Tibial nerve (tissue), 4 donors: ENCODE results near the gene GPR148.

Experiments
- CTCF ChIP-seq, 5 experiments: fragments of 200-600 bp in 3 of 5; fragments of 450-650 bp in 2 of 5; sonication (generic) in 3 of 5; IDR thresholded peaks; one replicate each; pipeline ENCODE4 v1.5.1; 2016 to 2019; ENCODE audit warnings: antibody characterized with exemption in 5 of 5, mild to moderate bottlenecking in 3 of 5, moderate library complexity in 2 of 5
- EP300 ChIP-seq, 2 donors: sonication (generic); formaldehyde crosslinking; IDR thresholded peaks; one replicate each; pipeline ENCODE4 v1.6.1; 2017; ENCODE audit warnings: antibody characterized with exemption in 2 of 2, mild to moderate bottlenecking in 1 of 2
- POLR2A ChIP-seq, 2 donors: fragments of 450-650 bp; IDR thresholded peaks; one replicate each; pipeline ENCODE4 v1.6.1; 2017; ENCODE audit warnings: antibody characterized with exemption in 2 of 2, mild to moderate bottlenecking in 2 of 2, moderate library complexity in 2 of 2

GRCh38 chr2:130756874-130757668 lies 28.2 kb downstream of the GPR148 start:
- TF ChIP-seq CTCF (IDR thresholded peaks at IDR 0.05) (no peak), POLR2A (IDR thresholded peaks at IDR 0.05) (no peak), EP300 (IDR thresholded peaks at IDR 0.05) (no peak)
